ENCODE data around the gene PRR35. TPM values are rescaled to one million over a fixed set of nuclear protein-coding genes. Genes with fewer than 3 reads are reported as not detected.

PRR35 gene
- total and polyA plus RNA-seq, 2 donors (not counting 3 experiments of a cell fraction or from before 2014, with no cell fraction given): not detected

DNA sequence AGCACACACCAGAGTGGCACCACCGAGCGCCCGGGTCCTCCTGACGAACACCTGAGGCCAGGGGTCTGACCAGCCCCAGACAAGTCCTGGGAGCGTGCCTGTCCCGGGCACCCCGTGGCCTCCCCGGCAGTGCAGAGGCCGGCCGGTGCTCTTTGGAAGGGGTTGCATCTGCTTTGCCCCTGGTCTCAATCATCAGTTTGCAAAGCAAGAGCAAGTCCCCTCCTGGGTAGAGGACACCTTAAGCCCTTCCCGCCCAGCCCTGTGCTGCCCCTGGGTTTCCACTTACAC lies 44.3 kb upstream of the PRR35 start:
- no peak overlapping the region for H3K4me3 ChIP-seq (replicated peaks in 1 of 3; ENCODE audit: insufficient read depth in 1 of 3, low read depth in 1 of 3, low read length in 3 of 3)
- no peak for FAIRE-seq
- no peak overlapping the region for H3K9ac ChIP-seq (replicated peaks; ENCODE audit: extremely low read depth, insufficient read depth, low read length)
- TF ChIP-seq MYC (IDR thresholded peaks at IDR 0.05; ENCODE audit: low read depth, low read length): no peak
- TF ChIP-seq FOS (IDR thresholded peaks at IDR 0.05; ENCODE audit: borderline replicate concordance, insufficient read depth, low read length): no peak
- TF ChIP-seq, protein P1, sequence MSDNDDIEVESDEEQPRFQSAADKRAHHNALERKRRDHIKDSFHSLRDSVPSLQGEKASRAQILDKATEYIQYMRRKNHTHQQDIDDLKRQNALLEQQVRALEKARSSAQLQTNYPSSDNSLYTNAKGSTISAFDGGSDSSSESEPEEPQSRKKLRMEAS (IDR thresholded peaks at IDR 0.05; ENCODE audit: insufficient read depth, insufficient read length): no peak
- no peak for TF ChIP-seq EZH2 (IDR thresholded peaks at IDR 0.05; ENCODE audit: borderline replicate concordance, low read depth, low read length, severe bottlenecking)
- TF ChIP-seq JUN (IDR thresholded peaks at IDR 0.05; ENCODE audit: borderline replicate concordance, insufficient read depth, insufficient read length, low read depth): no peak
- no peak for TF ChIP-seq GATA2 (IDR thresholded peaks at IDR 0.05; ENCODE audit: insufficient read depth, insufficient read length, low read depth, low read length)
- TF ChIP-seq, protein P2, sequence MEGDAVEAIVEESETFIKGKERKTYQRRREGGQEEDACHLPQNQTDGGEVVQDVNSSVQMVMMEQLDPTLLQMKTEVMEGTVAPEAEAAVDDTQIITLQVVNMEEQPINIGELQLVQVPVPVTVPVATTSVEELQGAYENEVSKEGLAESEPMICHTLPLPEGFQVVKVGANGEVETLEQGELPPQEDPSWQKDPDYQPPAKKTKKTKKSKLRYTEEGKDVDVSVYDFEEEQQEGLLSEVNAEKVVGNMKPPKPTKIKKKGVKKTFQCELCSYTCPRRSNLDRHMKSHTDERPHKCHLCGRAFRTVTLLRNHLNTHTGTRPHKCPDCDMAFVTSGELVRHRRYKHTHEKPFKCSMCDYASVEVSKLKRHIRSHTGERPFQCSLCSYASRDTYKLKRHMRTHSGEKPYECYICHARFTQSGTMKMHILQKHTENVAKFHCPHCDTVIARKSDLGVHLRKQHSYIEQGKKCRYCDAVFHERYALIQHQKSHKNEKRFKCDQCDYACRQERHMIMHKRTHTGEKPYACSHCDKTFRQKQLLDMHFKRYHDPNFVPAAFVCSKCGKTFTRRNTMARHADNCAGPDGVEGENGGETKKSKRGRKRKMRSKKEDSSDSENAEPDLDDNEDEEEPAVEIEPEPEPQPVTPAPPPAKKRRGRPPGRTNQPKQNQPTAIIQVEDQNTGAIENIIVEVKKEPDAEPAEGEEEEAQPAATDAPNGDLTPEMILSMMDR (IDR thresholded peaks at IDR 0.05; ENCODE audit: extremely low read depth in 1 of 2, insufficient read depth in 1 of 2, low read depth in 1 of 2, low read length in 2 of 2): no peak
- TF ChIP-seq POLR2A (IDR thresholded peaks at IDR 0.05; ENCODE audit: low read depth, low read length): no peak
- no peak for TF ChIP-seq POLR2AphosphoS5 (IDR thresholded peaks at IDR 0.05; ENCODE audit: insufficient read depth, low read depth, low read length)
- H4K20me1 ChIP-seq (replicated peaks; ENCODE audit: control insufficient read depth, extremely low read depth, insufficient read depth, low read length): no peaks in the 10 kb centered on the region
- no peak overlapping the region for H3K4me2 ChIP-seq (ENCODE audit: insufficient read depth, low read length)
- H3K9me1 ChIP-seq (replicated peaks; ENCODE audit: control insufficient read depth, extremely low read depth, insufficient read depth, low read length): no peaks in the 10 kb centered on the region
- no peak overlapping the region for H2AFZ ChIP-seq (ENCODE audit: low read depth, low read length)
- peaks cover 0 to 16% of the 10 kb centered on the region in 2 experiments for H3K36me3 ChIP-seq (ENCODE audit: control insufficient read depth in 2 of 2, extremely low read depth in 1 of 2, insufficient read depth in 2 of 2, low read length in 2 of 2)
- no TSS peak for BruUV-seq (replicated peaks)
- H3K27me3 ChIP-seq (ENCODE audit: control insufficient read depth in 2 of 2, insufficient read depth in 2 of 2, low read length in 2 of 2): no peaks in the 10 kb centered on the region
- no peak overlapping the region for H3K27ac ChIP-seq (ENCODE audit: insufficient read depth, low read depth, low read length)
- CTCF ChIA-PET: no interaction called here
- no peak for DNase-seq (ENCODE audit: low read depth, low spot score)
- POLR2A ChIA-PET: no interaction called here
- dilution Hi-C loops (cut with MboI; ENCODE audit: extremely low pct_ligation_motif_present, low sequenced_read_pairs) (no loop called here), intact Hi-C loops (cut with micrococcal nuclease) (no loop called here)
- H3K9me3 ChIP-seq (replicated peaks; ENCODE audit: control insufficient read depth, insufficient read depth, low read length): no peaks in the 10 kb centered on the region
- H3K4me1 ChIP-seq (ENCODE audit: control insufficient read depth, extremely low read depth, insufficient read depth, low read length): no peaks in the 10 kb centered on the region
- no peaks in the 10 kb centered on the region for H3K79me2 ChIP-seq (ENCODE audit: control insufficient read depth, insufficient read depth, low read length)

Data from endothelial cell of umbilical vein (primary cell).